NB4 (cell line): ENCODE data around the gene LYSMD1.

Experiments used
- DNase-seq: peaks from one replicate; pipeline ENCODE4 v3.0.0; 2010; ENCODE audit warnings: low read depth
- H3K4me3 ChIP-seq: one replicate; pipeline ENCODE4 v1.5.1; 2011; ENCODE audit warnings: mild to moderate bottlenecking, low read depth, low read length, moderate library complexity
- CTCF ChIP-seq: IDR thresholded peaks from one replicate; pipeline ENCODE4 v1.5.1; 2012; ENCODE audit warnings: low read depth, low read length
- MAX ChIP-seq: IDR thresholded peaks from 2 replicates; pipeline ENCODE4 v1.6.1; 2011; ENCODE audit warnings: low read depth, low read length
- MYC ChIP-seq: IDR thresholded peaks from 2 replicates; pipeline ENCODE4 v1.6.1; 2011; ENCODE audit warnings: low read depth, low read length
- POLR2A ChIP-seq: IDR thresholded peaks from 2 replicates; pipeline ENCODE4 v1.6.1; 2011; ENCODE audit warnings: mild to moderate bottlenecking; ENCODE audit not compliant: insufficient read length; ENCODE audit errors: extremely low read depth

The LYSMD1 gene

GRCh38 chr1:151156515-151156819 is 9.2 kb downstream of the LYSMD1 start, which contains the start of gene TNFAIP8L2:
Gene TNFAIP8L2 (plus strand): TSS chr1:151156649. CDS start chr1:151158698, 2,049 bp downstream.
- DNase-seq = peak; percentile 86
- H3K4me3 ChIP-seq = peak within 1 kb of the TSS; percentile 93
- TF ChIP-seq MAX = peak; percentile 22
- TF ChIP-seq CTCF = no peak
- peak; percentile 56 for TF ChIP-seq POLR2A

- no peak for DNase-seq
- H3K4me3 ChIP-seq = no peak overlapping the region
- TF ChIP-seq POLR2A (no peak), MYC (no peak), MAX (no peak), CTCF (no peak)
Measured at GRCh38 chr1:151147665-151148064, 18.0 kb downstream of the LYSMD1 start.

- no peak for DNase-seq
- H3K4me3 ChIP-seq = peak overlapping the region; percentile 61
- no peak for TF ChIP-seq POLR2A
- no peak for TF ChIP-seq MAX
- no peak for TF ChIP-seq MYC
- no peak for TF ChIP-seq CTCF
Measured at GRCh38 chr1:151147132-151147503, 18.6 kb downstream of the LYSMD1 start.

GRCh38 chr1:151146412-151147131 is 19.1 kb downstream of the LYSMD1 start, which contains the start of gene SEMA6C:
Gene SEMA6C (minus strand): TSS chr1:151146631. CDS start chr1:151142621, 4,010 bp downstream.
- DNase-seq = peak; percentile 89
- H3K4me3 ChIP-seq = peak within 1 kb of the TSS; percentile 61
- TF ChIP-seq MYC = no peak
- no peak for TF ChIP-seq POLR2A
- TF ChIP-seq CTCF = no peak
- TF ChIP-seq MAX = no peak

GRCh38 chr1:151146072-151146411 is 19.7 kb downstream of the LYSMD1 start:
- DNase-seq = no peak
- H3K4me3 ChIP-seq = peak overlapping the region; percentile 53
- TF ChIP-seq MYC (no peak), CTCF (no peak), MAX (no peak), POLR2A (no peak)
